GM19193 (cell line): ENCODE results near the gene CYGB.

Experiments
- POLR2A ChIP-seq: IDR thresholded peaks from 4 replicates; pipeline ENCODE4 v1.6.1; 2011; ENCODE audit not compliant: insufficient read depth, insufficient read length; ENCODE audit errors: extremely low read depth

Gene CYGB

GRCh38 chr17:76537578-76538280 lies at the start of gene CYGB:
Gene CYGB, minus strand, starts transcription at chr17:76537709. Its CDS starts 167 bp downstream, at chr17:76537542.
- no peak for TF ChIP-seq POLR2A

- TF ChIP-seq POLR2A: no peak
These were observed 49.4 kb upstream of the CYGB start for GRCh38 chr17:76586741-76587487.

GRCh38 chr17:76585649-76586593 lies 48.4 kb upstream of the CYGB start, which contains the start of gene ST6GALNAC2:
Gene ST6GALNAC2, minus strand, starts transcription at chr17:76585860. Its CDS starts 52 bp downstream, at chr17:76585808.
- TF ChIP-seq POLR2A: no peak

GRCh38 chr17:76585033-76585648 lies 47.6 kb upstream of the CYGB start:
- no peak for TF ChIP-seq POLR2A

- TF ChIP-seq POLR2A: no peak
These were observed 47.0 kb upstream of the CYGB start for GRCh38 chr17:76584427-76585032.

- TF ChIP-seq POLR2A: no peak
These were observed 45.2 kb upstream of the CYGB start for GRCh38 chr17:76582660-76583059.

- no peak for TF ChIP-seq POLR2A
These were observed 44.0 kb upstream of the CYGB start for GRCh38 chr17:76581515-76581914.

- no peak for TF ChIP-seq POLR2A
These were observed 41.8 kb upstream of the CYGB start for GRCh38 chr17:76579281-76579680.

- TF ChIP-seq POLR2A: no peak
These were observed 40.9 kb upstream of the CYGB start for GRCh38 chr17:76578376-76578775.

GRCh38 chr17:76577876-76578275 lies 40.4 kb upstream of the CYGB start:
- no peak for TF ChIP-seq POLR2A

- TF ChIP-seq POLR2A: no peak
These were observed 38.7 kb upstream of the CYGB start for GRCh38 chr17:76576189-76576588.

GRCh38 chr17:76575570-76575969 lies 38.1 kb upstream of the CYGB start:
- no peak for TF ChIP-seq POLR2A

GRCh38 chr17:76574166-76574565 lies 36.7 kb upstream of the CYGB start:
- no peak for TF ChIP-seq POLR2A

GRCh38 chr17:76573096-76573495 lies 35.6 kb upstream of the CYGB start:
- TF ChIP-seq POLR2A: no peak
